T-helper 1 cell treated with Interleukin-12 subunit alpha and Interleukin-12 subunit beta and Interleukin-4 antibody, amounts not matched to agents 30 μg/mL and 1 μg/mL, for 36 hours (primary cell): ENCODE measurements around the gene DENND4B.
A peak's percentile ranks its signal among the peaks of the same experiment; 100 is the strongest.

Source experiments
- H3K27ac Mint-ChIP-seq: one replicate; pipeline ENCODE4 v1.8.0; 2021; ENCODE audit warnings: mild to moderate bottlenecking, mixed read lengths
- H3K27me3 Mint-ChIP-seq: one replicate; pipeline ENCODE4 v1.8.0; 2021; ENCODE audit warnings: low read depth, mixed read lengths
- H3K36me3 Mint-ChIP-seq: one replicate; pipeline ENCODE4 v1.8.0; 2021; ENCODE audit warnings: low read depth, mixed read lengths
- H3K4me1 Mint-ChIP-seq: one replicate; pipeline ENCODE4 v1.8.0; 2021; ENCODE audit warnings: low read depth, mixed read lengths
- H3K4me3 Mint-ChIP-seq: one replicate; pipeline ENCODE4 v1.8.0; 2021; ENCODE audit warnings: mild to moderate bottlenecking, moderate library complexity, mixed read lengths
- H3K9me3 Mint-ChIP-seq: one replicate; pipeline ENCODE4 v1.8.0; 2021; ENCODE audit warnings: mixed read lengths

The DENND4B gene

DNA sequence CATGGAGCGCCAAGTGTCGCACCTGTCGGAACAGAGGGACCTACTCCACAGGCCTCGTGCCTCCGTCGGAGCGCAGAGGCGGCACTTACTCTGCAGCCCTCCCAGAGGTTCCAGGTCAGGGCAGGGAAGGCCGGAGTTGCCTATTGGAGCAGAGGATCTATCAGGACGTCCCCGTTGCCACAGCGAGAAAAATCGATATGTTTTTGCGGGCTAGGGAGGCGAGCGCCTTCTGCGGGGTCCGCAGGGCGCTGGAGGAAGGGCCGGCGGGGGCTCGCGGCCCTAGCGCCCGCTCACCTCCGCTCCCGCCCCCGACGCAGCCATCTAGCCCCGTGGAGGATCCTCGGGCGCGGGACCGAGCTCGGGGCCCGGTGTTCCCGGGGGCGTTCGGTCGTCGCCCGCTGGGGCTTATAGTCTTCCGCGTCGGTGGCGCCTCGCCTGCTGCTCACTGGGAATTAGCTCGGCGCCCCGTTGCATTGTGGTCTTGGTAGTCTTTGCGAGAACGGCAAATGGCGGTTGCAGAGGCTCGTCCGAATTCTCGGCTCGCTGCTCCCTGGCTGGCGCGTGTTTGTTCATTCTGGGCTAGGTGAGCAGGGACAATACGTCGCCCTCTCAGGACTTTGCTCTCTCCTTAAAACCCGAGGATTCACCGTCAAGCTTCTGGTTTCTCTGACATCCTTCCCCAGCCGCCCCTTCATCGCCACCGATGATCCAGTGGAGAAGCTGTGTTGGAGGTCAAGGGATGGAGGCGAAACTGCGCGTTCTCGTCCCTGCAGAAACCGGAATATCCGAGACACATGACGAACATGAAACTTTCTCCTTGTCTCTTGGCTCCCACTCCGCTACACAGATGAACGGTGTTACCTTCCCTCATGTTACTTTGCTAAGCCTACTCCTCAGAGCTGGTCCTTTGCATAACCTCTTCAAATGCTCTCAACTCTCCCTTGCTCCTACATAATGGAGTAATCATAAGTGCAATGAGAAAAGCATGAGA is 31.0 kb upstream of the DENND4B start, which contains the start of gene JTB:
TSS of gene JTB (minus strand) at position 425 of the 991 bp plus-strand sequence. CDS start at position 3, 422 bp downstream.
- peak within 1 kb of the TSS; percentile 93 for H3K27ac Mint-ChIP-seq
- peaks cover 28% of the 10 kb centered on the region for H3K4me1 Mint-ChIP-seq
- no peaks in the 10 kb centered on the region for H3K9me3 Mint-ChIP-seq
- H3K27me3 Mint-ChIP-seq, result no peaks in the 10 kb centered on the region
- peaks cover 39% of the 10 kb centered on the region for H3K36me3 Mint-ChIP-seq
- peak within 1 kb of the TSS; percentile 97 for H3K4me3 Mint-ChIP-seq

DNA sequence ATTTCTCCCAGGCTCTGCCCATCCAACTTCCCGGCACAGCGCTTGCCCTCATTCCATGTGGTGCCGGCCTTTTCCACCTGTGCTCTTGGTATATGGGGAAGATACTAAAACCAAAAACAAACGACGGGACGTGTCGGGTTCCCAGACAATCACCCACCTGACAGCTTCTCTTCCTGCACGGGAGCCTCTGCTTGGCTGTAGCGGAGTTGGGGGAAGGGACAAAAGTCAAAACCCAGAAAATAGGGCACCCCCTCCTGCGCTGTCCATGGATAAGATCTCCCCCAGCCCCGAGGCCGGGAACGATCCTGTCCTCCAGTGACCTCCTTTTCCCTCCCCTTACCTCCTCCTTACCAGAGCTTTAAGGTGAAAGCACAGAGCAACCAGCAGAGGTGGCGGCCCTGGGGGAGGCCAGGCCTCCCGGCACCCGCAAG is 30.3 kb upstream of the DENND4B start:
- Mint-ChIP-seq H3K36me3 (peaks cover 39% of the 10 kb centered on the region), H3K4me1 (peaks cover 35% of the 10 kb centered on the region)

DNA sequence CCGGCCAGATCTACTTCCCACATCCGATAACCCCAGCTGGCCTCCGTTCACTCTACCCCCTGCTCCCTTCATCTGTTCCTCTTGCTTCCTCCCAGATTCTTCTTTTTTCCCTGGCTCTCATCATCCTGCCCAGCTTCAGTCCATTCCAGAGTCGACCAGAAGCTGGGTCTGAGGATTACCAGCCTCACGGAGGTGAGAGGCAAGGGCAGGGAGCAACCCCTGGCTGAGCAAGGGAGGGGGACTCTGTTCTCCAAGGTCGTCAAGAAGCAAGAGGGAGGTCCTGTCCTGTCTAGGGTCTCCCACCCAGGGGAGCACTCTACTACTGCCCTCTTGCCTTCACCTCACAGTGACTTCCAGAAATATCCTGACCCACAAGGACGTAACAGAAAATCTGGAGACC is 27.0 kb upstream of the DENND4B start:
- peaks cover 37% of the 10 kb centered on the region for H3K4me1 Mint-ChIP-seq

More for the DNA sequence above, 30.3 kb upstream of the DENND4B start:
- Mint-ChIP-seq H3K4me3 (peak overlapping the region; percentile 97), H3K27ac (peak overlapping the region; percentile 93), H3K9me3 (no peaks in the 10 kb centered on the region), H3K27me3 (no peaks in the 10 kb centered on the region)

DNA sequence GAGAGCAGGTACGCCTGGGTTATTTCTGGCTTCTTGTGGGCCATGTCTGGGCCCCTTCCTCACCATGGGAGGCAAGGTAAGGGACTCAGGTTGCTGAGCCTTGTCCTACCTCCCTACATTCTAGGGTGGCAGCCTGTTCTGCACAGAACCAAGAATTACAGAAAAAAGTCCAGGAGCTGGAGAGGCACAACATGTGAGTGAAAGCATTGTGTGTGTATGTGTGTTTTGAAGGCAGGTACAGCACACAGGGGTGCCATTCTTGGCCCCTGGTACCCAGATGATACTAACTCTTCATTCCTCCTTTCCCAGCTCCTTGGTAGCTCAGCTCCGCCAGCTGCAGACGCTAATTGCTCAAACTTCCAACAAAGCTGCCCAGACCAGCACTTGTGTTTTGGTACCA is 26.6 kb upstream of the DENND4B start:
- Mint-ChIP-seq H3K4me3 (no peak overlapping the region), H3K27me3 (no peaks in the 10 kb centered on the region), H3K27ac (no peak overlapping the region), H3K4me1 (peaks cover 34% of the 10 kb centered on the region), H3K9me3 (no peaks in the 10 kb centered on the region), H3K36me3 (peaks cover 39% of the 10 kb centered on the region)

More for the DNA sequence above, 27.0 kb upstream of the DENND4B start:
- Mint-ChIP-seq H3K27me3 (no peaks in the 10 kb centered on the region), H3K4me3 (no peak overlapping the region), H3K9me3 (no peaks in the 10 kb centered on the region), H3K36me3 (peaks cover 39% of the 10 kb centered on the region), H3K27ac (no peak overlapping the region)

DNA sequence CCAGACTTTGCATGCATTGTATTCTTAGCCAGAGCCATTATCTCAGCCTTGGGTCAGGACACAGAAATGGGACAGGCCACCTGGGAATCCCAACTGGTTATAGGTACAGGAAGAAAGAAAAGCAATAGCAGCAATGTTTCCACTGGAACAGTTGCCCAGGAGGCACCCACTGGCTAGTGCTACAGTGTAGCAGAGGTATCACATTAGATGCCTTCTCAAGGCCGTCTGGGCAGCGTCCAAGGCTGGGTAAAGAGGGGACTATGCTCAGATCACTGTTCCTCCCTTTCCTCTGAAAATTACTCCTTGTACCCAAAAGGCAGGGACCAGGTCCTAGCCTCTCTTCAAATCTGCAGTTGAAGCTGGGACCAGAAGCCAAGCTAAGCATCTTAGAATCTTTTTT is 23.8 kb upstream of the DENND4B start:
- no peak overlapping the region for H3K27ac Mint-ChIP-seq

DNA sequence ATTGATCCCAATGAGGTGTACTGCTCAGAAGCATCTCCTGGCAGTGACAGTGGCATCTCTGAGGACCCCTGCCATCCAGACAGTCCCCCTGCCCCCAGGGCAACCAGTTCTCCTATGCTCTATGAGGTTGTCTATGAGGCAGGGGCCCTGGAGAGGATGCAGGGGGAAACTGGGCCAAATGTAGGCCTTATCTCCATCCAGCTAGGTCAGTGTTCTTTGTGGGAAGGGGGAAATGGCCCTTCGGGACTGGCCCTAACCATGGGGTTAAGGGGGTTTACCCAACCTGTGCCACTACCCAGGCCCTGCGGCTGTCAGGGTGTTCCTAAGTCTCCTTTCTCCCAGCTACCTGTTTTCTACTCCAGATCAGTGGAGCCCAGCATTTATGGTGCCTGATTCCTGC is 22.5 kb upstream of the DENND4B start:
- peak overlapping the region; percentile 56 for H3K4me3 Mint-ChIP-seq
- H3K36me3 Mint-ChIP-seq, result peaks cover 18% of the 10 kb centered on the region
- no peaks in the 10 kb centered on the region for H3K9me3 Mint-ChIP-seq
- peaks cover 43% of the 10 kb centered on the region for H3K4me1 Mint-ChIP-seq
- peak overlapping the region; percentile 49 for H3K27ac Mint-ChIP-seq
- H3K27me3 Mint-ChIP-seq, result no peaks in the 10 kb centered on the region

More for the DNA sequence above, 23.8 kb upstream of the DENND4B start:
- Mint-ChIP-seq H3K4me1 (peaks cover 41% of the 10 kb centered on the region), H3K4me3 (no peak overlapping the region), H3K27me3 (no peaks in the 10 kb centered on the region), H3K9me3 (no peaks in the 10 kb centered on the region), H3K36me3 (peaks cover 28% of the 10 kb centered on the region)

DNA sequence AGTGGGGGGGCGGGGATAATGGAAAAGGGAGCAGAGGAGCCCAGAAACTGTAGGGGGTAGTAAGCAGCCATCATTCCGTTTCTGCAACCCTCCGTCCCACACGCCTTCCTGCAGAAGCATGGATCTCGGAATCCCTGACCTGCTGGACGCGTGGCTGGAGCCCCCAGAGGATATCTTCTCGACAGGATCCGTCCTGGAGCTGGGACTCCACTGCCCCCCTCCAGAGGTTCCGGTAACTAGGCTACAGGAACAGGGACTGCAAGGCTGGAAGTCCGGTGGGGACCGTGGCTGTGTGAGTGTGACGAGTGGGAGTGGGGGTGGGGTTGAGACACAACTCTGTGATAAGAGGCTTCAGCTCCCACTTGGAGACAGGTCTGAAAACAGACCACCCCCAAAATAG is 21.9 kb upstream of the DENND4B start:
- Mint-ChIP-seq H3K9me3 (no peaks in the 10 kb centered on the region), H3K36me3 (peaks cover 16% of the 10 kb centered on the region), H3K27me3 (no peaks in the 10 kb centered on the region), H3K4me1 (peaks cover 46% of the 10 kb centered on the region), H3K27ac (no peak overlapping the region), H3K4me3 (peak overlapping the region; percentile 87)

DNA sequence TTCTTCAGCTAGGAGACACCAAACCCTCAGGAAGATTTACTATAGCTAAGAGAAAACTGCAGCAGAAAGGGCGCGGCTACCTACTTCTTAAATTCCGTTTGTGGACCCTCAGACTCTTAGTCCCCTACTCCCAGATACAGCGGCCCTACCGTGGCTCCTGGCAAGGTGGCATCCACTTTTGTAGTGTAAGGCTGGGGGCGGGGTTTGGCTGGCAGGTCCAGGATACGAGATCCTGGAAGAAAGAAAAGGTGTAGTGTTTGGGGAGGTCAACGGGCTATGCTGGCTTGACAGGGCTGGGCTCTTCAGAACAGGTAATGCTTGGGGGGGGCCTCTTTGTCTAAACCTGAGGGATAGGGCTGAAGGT is 21.5 kb upstream of the DENND4B start:
- no peaks in the 10 kb centered on the region for H3K9me3 Mint-ChIP-seq
- H3K36me3 Mint-ChIP-seq, result peaks cover 12% of the 10 kb centered on the region
- no peaks in the 10 kb centered on the region for H3K27me3 Mint-ChIP-seq
- peak overlapping the region; percentile 91 for H3K27ac Mint-ChIP-seq
- H3K4me1 Mint-ChIP-seq, result peaks cover 46% of the 10 kb centered on the region
- H3K4me3 Mint-ChIP-seq, result peak overlapping the region; percentile 87

DNA sequence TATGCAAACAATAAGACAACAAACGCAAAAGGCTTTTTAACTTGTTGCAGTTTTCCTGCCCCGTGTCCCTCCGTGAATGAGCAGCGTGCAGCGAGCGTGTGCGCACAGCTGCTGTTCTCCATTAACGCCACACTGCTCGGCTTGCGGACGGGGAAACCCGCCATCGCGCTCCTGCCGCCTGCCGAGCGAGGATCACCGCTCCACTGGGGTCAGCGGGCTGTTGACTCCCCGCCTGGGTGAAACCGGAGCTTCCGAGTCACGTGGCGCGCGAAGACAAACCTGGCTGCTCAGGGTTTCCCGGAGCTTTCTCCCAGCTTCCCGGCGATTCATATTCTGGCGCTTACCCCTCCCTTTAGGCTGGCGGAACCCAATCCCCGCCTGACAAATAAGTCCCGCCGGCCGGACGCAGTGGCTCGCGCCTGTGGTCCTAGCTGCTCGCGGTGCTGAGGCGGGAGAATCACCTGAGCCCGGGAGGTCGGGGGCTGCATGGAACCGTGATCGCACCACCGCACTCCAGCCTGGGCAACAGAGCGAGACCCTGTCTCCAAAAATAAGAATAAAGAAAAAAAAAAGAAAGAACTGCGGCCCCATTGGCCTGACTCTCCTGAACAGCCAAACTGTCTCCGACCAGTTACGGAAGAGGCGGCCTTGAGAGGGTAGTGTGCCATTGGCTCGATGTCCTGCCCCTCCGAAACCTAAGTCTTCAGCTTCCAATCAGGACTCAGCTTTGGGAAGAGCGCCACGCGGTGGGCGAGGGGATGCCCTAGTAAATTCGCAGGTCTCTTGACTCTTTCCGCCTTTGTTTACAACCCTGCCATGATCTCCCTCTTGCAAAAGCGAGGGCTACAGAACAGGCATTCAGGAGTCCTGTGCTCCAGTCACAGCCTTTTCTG is 20.8 kb upstream of the DENND4B start, which contains the start of gene CREB3L4:
TSS of gene CREB3L4 (plus strand) at position 796 of the 893 bp plus-strand sequence. CDS start 624 bp downstream, outside the sequence.
- Mint-ChIP-seq H3K27me3 (no peaks in the 10 kb centered on the region), H3K4me1 (peaks cover 47% of the 10 kb centered on the region)

DNA sequence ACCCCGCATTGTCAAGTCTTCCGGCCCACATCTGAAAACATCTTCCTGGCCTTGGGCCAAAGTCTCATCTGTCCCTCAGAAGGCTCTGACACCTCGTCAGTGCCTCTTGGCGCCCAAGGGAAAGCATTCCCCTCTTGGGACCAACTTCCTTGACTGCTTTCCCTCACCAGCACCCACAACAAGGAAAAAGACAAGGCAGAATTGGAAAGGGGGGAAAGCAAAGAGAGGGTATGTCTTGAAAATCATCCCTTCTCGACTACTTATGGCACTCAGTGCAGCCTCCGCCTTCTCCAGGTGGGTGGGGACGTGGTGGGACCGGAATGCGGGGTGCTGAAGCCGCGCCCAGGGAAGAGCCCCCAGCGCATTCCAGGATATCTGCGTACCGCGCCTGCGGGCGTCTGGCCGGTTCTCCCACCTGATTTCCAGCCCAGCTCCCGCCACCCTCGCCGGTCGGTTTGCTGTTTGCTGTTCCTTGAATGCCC is 17.4 kb upstream of the DENND4B start:
- Mint-ChIP-seq H3K4me3 (peak overlapping the region; percentile 90), H3K27ac (peak overlapping the region; percentile 91), H3K4me1 (peaks cover 57% of the 10 kb centered on the region), H3K36me3 (peaks cover 24% of the 10 kb centered on the region), H3K27me3 (no peaks in the 10 kb centered on the region), H3K9me3 (no peaks in the 10 kb centered on the region)

More for the DNA sequence above, 20.8 kb upstream of the DENND4B start, which contains the start of gene CREB3L4:
- Mint-ChIP-seq H3K4me3 (peak within 1 kb of the TSS; percentile 87), H3K9me3 (no peaks in the 10 kb centered on the region), H3K27ac (peak within 1 kb of the TSS; percentile 91), H3K36me3 (peaks cover 9% of the 10 kb centered on the region)

DNA sequence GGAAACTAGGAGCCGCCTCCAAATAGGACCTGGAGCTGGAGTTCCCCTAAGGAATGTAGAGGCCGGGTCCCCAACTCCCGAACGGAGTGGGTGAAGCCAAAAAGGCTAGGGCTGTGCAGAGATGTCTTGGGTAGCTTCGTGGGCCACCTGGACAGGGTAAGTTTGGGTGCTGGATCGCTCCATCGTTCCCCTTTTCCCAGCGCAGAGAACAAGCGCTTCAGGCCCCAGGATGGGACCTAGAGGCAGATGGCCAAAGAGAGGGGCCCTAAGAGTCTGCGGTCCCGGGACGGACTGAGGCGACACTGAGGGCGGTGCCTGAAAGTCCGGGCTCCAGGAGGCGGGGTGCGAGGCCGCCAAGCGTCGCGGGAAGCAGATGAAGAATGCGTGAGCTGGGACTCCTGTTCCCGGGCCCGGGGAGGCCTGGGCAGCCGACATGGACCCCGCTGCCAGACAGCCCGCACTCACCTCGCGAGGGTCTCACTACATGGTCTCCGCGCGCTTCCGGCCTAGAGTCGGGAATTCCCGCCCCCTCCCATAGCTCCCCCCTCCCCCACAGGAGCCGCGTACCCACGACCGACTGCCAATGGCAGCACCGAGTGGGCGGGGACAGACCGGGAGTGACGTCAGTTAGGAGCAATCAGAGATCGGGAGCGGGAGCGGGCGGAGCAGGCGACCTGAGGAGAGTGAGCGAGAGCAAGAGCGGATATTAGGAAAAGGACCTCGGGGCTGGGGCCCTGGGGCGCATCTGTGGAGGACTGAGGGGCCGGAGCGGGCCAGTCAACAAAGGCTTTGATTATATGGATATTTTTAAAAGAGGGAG is 16.7 kb upstream of the DENND4B start, which contains the start of gene SLC39A1:
TSS of gene SLC39A1 (minus strand) at position 508 of the 820 bp plus-strand sequence. CDS start 822 bp downstream, outside the sequence.
- H3K27ac Mint-ChIP-seq, result peak within 1 kb of the TSS; percentile 91
- H3K36me3 Mint-ChIP-seq, result peaks cover 26% of the 10 kb centered on the region
- no peaks in the 10 kb centered on the region for H3K9me3 Mint-ChIP-seq
- H3K27me3 Mint-ChIP-seq, result no peaks in the 10 kb centered on the region
- H3K4me1 Mint-ChIP-seq, result peaks cover 59% of the 10 kb centered on the region
- peak within 1 kb of the TSS; percentile 90 for H3K4me3 Mint-ChIP-seq

DNA sequence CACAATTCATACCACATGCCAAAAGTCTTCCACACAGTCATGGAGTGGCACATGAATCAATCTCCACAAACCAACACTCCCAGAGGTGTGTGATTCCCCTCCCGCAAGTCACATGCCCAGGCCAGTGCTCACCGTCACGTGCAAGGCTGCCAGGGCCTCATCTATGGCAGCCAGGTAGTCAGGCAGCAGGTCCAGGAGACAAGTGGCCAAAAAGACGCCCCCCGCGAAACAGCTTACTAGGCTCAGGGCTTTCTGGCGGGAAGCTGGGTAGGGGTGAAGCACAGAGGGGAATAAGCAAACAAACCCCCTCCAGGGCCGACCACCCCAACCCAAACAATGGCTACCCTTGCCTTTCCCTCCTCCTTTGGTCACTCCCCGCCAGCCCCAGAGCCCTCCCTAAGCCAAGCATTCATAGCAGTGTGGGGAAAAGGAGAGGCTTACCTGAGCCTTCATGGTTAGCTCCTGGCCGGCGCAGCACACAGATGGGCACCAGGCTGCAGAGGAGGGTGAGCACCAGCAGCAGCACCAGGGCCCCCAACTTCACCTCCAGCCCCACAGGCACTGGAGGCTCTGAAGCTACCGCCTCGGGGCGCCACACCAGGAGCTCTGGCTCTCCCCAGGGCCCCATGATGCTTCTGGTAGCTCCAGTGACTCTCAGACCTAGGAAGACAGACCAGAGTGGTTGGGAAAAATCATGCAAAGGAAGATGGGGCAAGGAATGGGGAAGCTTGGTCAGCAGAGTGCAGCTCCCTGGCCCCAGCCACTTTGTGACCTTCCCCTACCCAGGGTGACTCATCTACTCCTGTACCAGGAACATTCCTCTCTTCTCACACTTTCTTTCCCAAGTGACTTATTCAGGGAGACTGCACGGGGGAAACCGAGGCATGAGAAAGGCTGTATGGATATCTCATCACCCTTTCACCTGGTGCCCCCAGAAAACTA is 15.8 kb upstream of the DENND4B start:
- Mint-ChIP-seq H3K9me3 (no peaks in the 10 kb centered on the region), H3K27ac (peak overlapping the region; percentile 91), H3K4me3 (peak overlapping the region; percentile 90), H3K36me3 (peaks cover 26% of the 10 kb centered on the region), H3K27me3 (no peaks in the 10 kb centered on the region), H3K4me1 (peaks cover 53% of the 10 kb centered on the region)
